SK-N-SH (cell line): Measurements from ENCODE around the gene CDH16. TPM values are rescaled to one million over a fixed set of nuclear protein-coding genes. Genes with fewer than 3 reads are reported as not detected.

Source experiments
- CTCF ChIA-PET: fragments of 300-600, 350-600 bp; formaldehyde crosslinking; extraction: SDS; loops from one replicate; lab custom pipeline; 2021; lab: Yijun Ruan, JAX
- POLR2A ChIA-PET: fragments of 350-600 bp; sonication (Branson Sonifier 250); formaldehyde crosslinking; extraction: SDS; loops from one replicate; lab custom pipeline; 2020; ENCODE audit warnings: antibody characterized with exemption, inconsistent platforms; lab: Yijun Ruan, JAX
- DNase-seq: peaks from one replicate; pipeline ENCODE4 v3.0.0; 2012
- H2AFZ ChIP-seq: fragments of 200-600 bp; sonication (generic); 2 replicates; pipeline ENCODE4 v1.8.1; 2016; ENCODE audit warnings: antibody characterized with exemption, mild to moderate bottlenecking, low read depth
- H3F3A ChIP-seq: fragments of 200-600 bp; sonication (generic); replicated peaks from 2 replicates; pipeline ENCODE3; 2016; ENCODE audit warnings: antibody characterized with exemption, mild to moderate bottlenecking; ENCODE audit not compliant: insufficient read depth
- H3K27ac ChIP-seq, 2 experiments: fragments of 200-500 bp in 1 of 2; fragments of 200-600 bp in 1 of 2; sonication (Bioruptor generic) in 1 of 2; sonication (generic), shearing (Covaris generic) in 1 of 2; 2 replicates each; pipeline versions ENCODE4 v1.5.1 to v1.6.1; 2014 to 2016; ENCODE audit warnings: low read depth in 2 of 2, inconsistent platforms in 1 of 2, low read length in 1 of 2, mild to moderate bottlenecking in 1 of 2, mixed read lengths in 1 of 2
- H3K27me3 ChIP-seq: fragments of 200-600 bp; sonication (generic), shearing (Covaris generic); 2 replicates; pipeline ENCODE4 v1.6.1; 2016; ENCODE audit warnings: mixed run types; ENCODE audit not compliant: insufficient read depth
- H3K36me3 ChIP-seq, 2 experiments: fragments of 200-500 bp in 1 of 2; fragments of 200-600 bp in 1 of 2; sonication (Bioruptor generic) in 1 of 2; sonication (generic) in 1 of 2; replicated peaks in 1 of 2; 2 replicates each; pipeline versions ENCODE3 to v1.5.1; 2014 to 2016; ENCODE audit warnings: low read length in 1 of 2, mild to moderate bottlenecking in 1 of 2; ENCODE audit not compliant: insufficient read depth in 2 of 2, control insufficient read depth in 1 of 2
- H3K4me1 ChIP-seq, 2 experiments: fragments of 200-500 bp in 1 of 2; fragments of 200-600 bp in 1 of 2; sonication (Bioruptor generic) in 1 of 2; sonication (generic), shearing (Covaris generic) in 1 of 2; 2 replicates each; pipeline versions ENCODE4 v1.5.1 to v1.6.1; 2014 to 2016; ENCODE audit warnings: low read depth in 1 of 2, low read length in 1 of 2, mixed run types in 1 of 2; ENCODE audit not compliant: insufficient read depth in 2 of 2, control insufficient read depth in 1 of 2
- H3K4me2 ChIP-seq: fragments of 200-600 bp; sonication (generic), shearing (Covaris generic); 2 replicates; pipeline ENCODE4 v1.6.1; 2017; ENCODE audit warnings: mixed run types
- H3K4me3 ChIP-seq, 2 experiments: fragments of 200-500 bp in 1 of 2; fragments of 200-600 bp in 1 of 2; sonication (Bioruptor generic) in 1 of 2; sonication (generic), shearing (Covaris generic) in 1 of 2; 2 replicates each; pipeline versions ENCODE4 v1.5.1 to v1.8.1; 2014 to 2016; ENCODE audit warnings: low read depth in 2 of 2, inconsistent platforms in 1 of 2, low read length in 1 of 2, mild to moderate bottlenecking in 1 of 2, mixed read lengths in 1 of 2, moderate library complexity in 1 of 2
- H3K79me2 ChIP-seq: fragments of 200-600 bp; sonication (generic); 2 replicates; pipeline ENCODE4 v1.8.1; 2017; ENCODE audit warnings: mild to moderate bottlenecking; ENCODE audit not compliant: insufficient read depth
- H3K9ac ChIP-seq: fragments of 200-600 bp; sonication (generic); 2 replicates; pipeline ENCODE4 v1.6.1; 2017; ENCODE audit warnings: mixed run types
- H3K9me2 ChIP-seq: fragments of 200-600 bp; sonication (generic); 2 replicates; pipeline ENCODE4 v1.6.1; 2017; ENCODE audit warnings: mixed run types
- H3K9me3 ChIP-seq: fragments of 200-600 bp; sonication (generic); 2 replicates; pipeline ENCODE4 v1.6.1; 2017; ENCODE audit warnings: mixed run types, mild to moderate bottlenecking, moderate library complexity
- H4K20me1 ChIP-seq: fragments of 200-600 bp; sonication (generic); 2 replicates; pipeline ENCODE4 v1.6.1; 2017; ENCODE audit warnings: mild to moderate bottlenecking, mixed run types; ENCODE audit not compliant: insufficient read depth
- CHD2 ChIP-seq: fragments of 150-350 bp; IDR thresholded peaks from 2 replicates; pipeline ENCODE4 v1.6.1; 2018; ENCODE audit warnings: low read length; ENCODE audit not compliant: partially characterized antibody
- FOSL2 ChIP-seq: IDR thresholded peaks from 2 replicates; pipeline ENCODE4 v1.4.0; 2012; ENCODE audit warnings: low read depth, mild to moderate bottlenecking, moderate library complexity, borderline replicate concordance
- GABPA ChIP-seq: IDR thresholded peaks from 2 replicates; pipeline ENCODE4 v1.4.0; 2012; ENCODE audit warnings: low read depth, mild to moderate bottlenecking
- GATA2 ChIP-seq: sonication (generic); formaldehyde crosslinking; IDR thresholded peaks from 2 replicates; pipeline ENCODE4 v1.5.0; 2020; ENCODE audit warnings: mild to moderate bottlenecking, missing genetic modification reagents
- MEF2A ChIP-seq: IDR thresholded peaks from 2 replicates; pipeline ENCODE4 v1.4.0; 2012; ENCODE audit warnings: low read depth, borderline replicate concordance
- MXI1 ChIP-seq: IDR thresholded peaks from 2 replicates; pipeline ENCODE4 v1.6.1; 2012; ENCODE audit warnings: mild to moderate bottlenecking, low read depth, low read length, improper control_type of control experiment
- NFIC ChIP-seq: IDR thresholded peaks from 2 replicates; pipeline ENCODE4 v1.4.0; 2012; ENCODE audit warnings: borderline replicate concordance
- NRF1 ChIP-seq: IDR thresholded peaks from 2 replicates; pipeline ENCODE4 v1.6.1; 2012; ENCODE audit warnings: low read depth, mild to moderate bottlenecking, low read length
- POLR2AphosphoS5 ChIP-seq: IDR thresholded peaks from 2 replicates; pipeline ENCODE4 v1.6.1; 2012; ENCODE audit warnings: low read depth, low read length
- RAD21 ChIP-seq: IDR thresholded peaks from 2 replicates; pipeline ENCODE4 v1.6.1; 2012; ENCODE audit warnings: mild to moderate bottlenecking, low read length
- SMC3 ChIP-seq: IDR thresholded peaks from 2 replicates; pipeline ENCODE4 v1.6.1; 2012; ENCODE audit warnings: low read depth, low read length, improper control_type of control experiment
- TAF1 ChIP-seq: IDR thresholded peaks from 2 replicates; pipeline ENCODE4 v1.6.1; 2012; ENCODE audit warnings: low read depth, mild to moderate bottlenecking, low read length, moderate library complexity, borderline replicate concordance
- TCF12 ChIP-seq: IDR thresholded peaks from 2 replicates; pipeline ENCODE4 v1.4.0; 2012
- TEAD4 ChIP-seq: IDR thresholded peaks from 2 replicates; pipeline ENCODE4 v1.4.0; 2012; ENCODE audit warnings: mild to moderate bottlenecking, borderline replicate concordance; ENCODE audit not compliant: insufficient read depth
- YY1 ChIP-seq: IDR thresholded peaks from 2 replicates; pipeline ENCODE4 v1.4.0; 2012; ENCODE audit warnings: low read depth, mild to moderate bottlenecking
- polyA plus RNA-seq, 3 experiments: library from polyadenylated mRNA; depleted of rRNA; stranded (reverse); fragments of >200 nt; gene quantifications; 2 replicates each; pipeline ENCODE4 v1.2.3, GENCODE V29; 2012
- TF ChIP-seq, protein P1 (sequence below): fragments of 150-350 bp; IDR thresholded peaks from 2 replicates; pipeline ENCODE4 v1.6.1; 2017; ENCODE audit warnings: antibody characterized with exemption, low read length, low read depth, borderline replicate concordance
- TF ChIP-seq, protein P2 (sequence below): IDR thresholded peaks from 2 replicates; pipeline ENCODE4 v1.6.1; 2012; ENCODE audit warnings: mild to moderate bottlenecking, low read depth, low read length, moderate library complexity
- TF ChIP-seq, protein P3 (sequence below): IDR thresholded peaks from 2 replicates; pipeline ENCODE4 v1.4.0; 2012; ENCODE audit warnings: low read depth
- TF ChIP-seq, protein P4 (sequence below): IDR thresholded peaks from 2 replicates; pipeline ENCODE4 v1.4.0; 2012; ENCODE audit warnings: low read depth, borderline replicate concordance

CDH16 gene
- polyA plus RNA-seq, 1 of the 3 experiments (the other 2 are of a cell fraction): not detected

DNA sequence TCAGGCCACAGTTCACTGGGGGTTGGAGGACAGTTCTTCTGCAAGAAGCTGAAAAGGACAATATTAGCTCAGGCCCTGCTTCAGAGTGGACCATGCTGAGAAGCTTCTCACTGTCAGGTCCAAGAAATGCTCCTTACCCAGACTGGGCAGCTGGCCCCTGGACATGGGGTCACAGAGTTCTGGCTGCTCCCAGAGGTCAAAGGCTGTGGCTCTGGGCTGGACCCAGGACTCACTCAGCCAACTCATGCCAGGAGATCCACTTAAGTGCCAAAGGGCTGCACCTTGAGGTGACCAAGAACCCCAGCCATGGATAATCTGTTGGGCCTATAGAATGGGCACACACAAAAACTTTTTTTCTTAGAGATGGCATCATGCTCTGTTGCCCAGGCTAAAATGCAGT is 20.7 kb upstream of the CDH16 start:
- CTCF ChIA-PET: interaction anchor here (0.9 to 1.4 kb wide), 3 partner anchors 13 to 44 kb away, joined by 3 to 4 read pairs (median 3); no protein-coding TSS in a partner anchor
- Histone ChIP-seq H3K4me2 (no peak overlapping the region), H3K79me2 (peaks cover 42% of the 10 kb centered on the region), H3K27me3 (no peaks in the 10 kb centered on the region), H3K27ac (no peak overlapping the region), H3F3A (peaks cover 4% of the 10 kb centered on the region), H2AFZ (no peak overlapping the region), H4K20me1 (peaks cover 24% of the 10 kb centered on the region), H3K4me3 (no peak overlapping the region)
- no peak for TF ChIP-seq MEF2A
- no peak for TF ChIP-seq FOSL2
- no peak for TF ChIP-seq GABPA
- TF ChIP-seq, protein P1, sequence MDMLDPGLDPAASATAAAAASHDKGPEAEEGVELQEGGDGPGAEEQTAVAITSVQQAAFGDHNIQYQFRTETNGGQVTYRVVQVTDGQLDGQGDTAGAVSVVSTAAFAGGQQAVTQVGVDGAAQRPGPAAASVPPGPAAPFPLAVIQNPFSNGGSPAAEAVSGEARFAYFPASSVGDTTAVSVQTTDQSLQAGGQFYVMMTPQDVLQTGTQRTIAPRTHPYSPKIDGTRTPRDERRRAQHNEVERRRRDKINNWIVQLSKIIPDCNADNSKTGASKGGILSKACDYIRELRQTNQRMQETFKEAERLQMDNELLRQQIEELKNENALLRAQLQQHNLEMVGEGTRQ: no peak
- TF ChIP-seq CHD2: no peak
- TF ChIP-seq NFIC: no peak
- no peak for TF ChIP-seq SMC3
- TF ChIP-seq, protein P2, sequence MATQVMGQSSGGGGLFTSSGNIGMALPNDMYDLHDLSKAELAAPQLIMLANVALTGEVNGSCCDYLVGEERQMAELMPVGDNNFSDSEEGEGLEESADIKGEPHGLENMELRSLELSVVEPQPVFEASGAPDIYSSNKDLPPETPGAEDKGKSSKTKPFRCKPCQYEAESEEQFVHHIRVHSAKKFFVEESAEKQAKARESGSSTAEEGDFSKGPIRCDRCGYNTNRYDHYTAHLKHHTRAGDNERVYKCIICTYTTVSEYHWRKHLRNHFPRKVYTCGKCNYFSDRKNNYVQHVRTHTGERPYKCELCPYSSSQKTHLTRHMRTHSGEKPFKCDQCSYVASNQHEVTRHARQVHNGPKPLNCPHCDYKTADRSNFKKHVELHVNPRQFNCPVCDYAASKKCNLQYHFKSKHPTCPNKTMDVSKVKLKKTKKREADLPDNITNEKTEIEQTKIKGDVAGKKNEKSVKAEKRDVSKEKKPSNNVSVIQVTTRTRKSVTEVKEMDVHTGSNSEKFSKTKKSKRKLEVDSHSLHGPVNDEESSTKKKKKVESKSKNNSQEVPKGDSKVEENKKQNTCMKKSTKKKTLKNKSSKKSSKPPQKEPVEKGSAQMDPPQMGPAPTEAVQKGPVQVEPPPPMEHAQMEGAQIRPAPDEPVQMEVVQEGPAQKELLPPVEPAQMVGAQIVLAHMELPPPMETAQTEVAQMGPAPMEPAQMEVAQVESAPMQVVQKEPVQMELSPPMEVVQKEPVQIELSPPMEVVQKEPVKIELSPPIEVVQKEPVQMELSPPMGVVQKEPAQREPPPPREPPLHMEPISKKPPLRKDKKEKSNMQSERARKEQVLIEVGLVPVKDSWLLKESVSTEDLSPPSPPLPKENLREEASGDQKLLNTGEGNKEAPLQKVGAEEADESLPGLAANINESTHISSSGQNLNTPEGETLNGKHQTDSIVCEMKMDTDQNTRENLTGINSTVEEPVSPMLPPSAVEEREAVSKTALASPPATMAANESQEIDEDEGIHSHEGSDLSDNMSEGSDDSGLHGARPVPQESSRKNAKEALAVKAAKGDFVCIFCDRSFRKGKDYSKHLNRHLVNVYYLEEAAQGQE: no peak
- no peak for TF ChIP-seq POLR2AphosphoS5
- no peak for TF ChIP-seq RAD21
- TF ChIP-seq, protein P3, sequence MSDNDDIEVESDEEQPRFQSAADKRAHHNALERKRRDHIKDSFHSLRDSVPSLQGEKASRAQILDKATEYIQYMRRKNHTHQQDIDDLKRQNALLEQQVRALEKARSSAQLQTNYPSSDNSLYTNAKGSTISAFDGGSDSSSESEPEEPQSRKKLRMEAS: no peak
- no peak for TF ChIP-seq TCF12
- no peak for TF ChIP-seq NRF1
- no peak for TF ChIP-seq YY1
- no peak for TF ChIP-seq TEAD4
- TF ChIP-seq, protein P4, sequence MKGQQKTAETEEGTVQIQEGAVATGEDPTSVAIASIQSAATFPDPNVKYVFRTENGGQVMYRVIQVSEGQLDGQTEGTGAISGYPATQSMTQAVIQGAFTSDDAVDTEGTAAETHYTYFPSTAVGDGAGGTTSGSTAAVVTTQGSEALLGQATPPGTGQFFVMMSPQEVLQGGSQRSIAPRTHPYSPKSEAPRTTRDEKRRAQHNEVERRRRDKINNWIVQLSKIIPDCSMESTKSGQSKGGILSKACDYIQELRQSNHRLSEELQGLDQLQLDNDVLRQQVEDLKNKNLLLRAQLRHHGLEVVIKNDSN: no peak
- no peak for TF ChIP-seq TAF1
- TF ChIP-seq GATA2 (CRISPR knock-in tag): no peak
- no peak for TF ChIP-seq MXI1
- TF ChIP-seq, all 33 proteins: peak for 0
- DNase-seq: no peak
- Histone ChIP-seq H3K9me2 (no peaks in the 10 kb centered on the region), H3K4me1 (peaks cover 0 to 12% of the 10 kb centered on the region in 2 experiments; a peak in 1 of 4 replicates), H3K9ac (no peak overlapping the region), H3K9me3 (no peaks in the 10 kb centered on the region), H3K36me3 (peaks cover 24 to 58% of the 10 kb centered on the region in 2 experiments)
- POLR2A ChIA-PET: no interaction called here
